CD14-positive monocyte (primary cell): Measurements from ENCODE around the gene LAPTM4A. TPM values are rescaled to one million over a fixed set of nuclear protein-coding genes. Genes with fewer than 3 reads are reported as not detected.

ENCODE experiments used
- DNase-seq, 3 donors: peaks; one replicate each; pipeline ENCODE4 v3.0.0-alpha.2; 2011 to 2022
- H2AFZ ChIP-seq: 2 replicates; pipeline ENCODE4 v1.6.0; 2012; ENCODE audit warnings: mild to moderate bottlenecking, low read depth, low read length, inconsistent platforms; ENCODE audit not compliant: insufficient read depth, poor library complexity, severe bottlenecking
- H3K27ac ChIP-seq, 2 donors: 1 replicate in 1 of 2; 2 replicates in 1 of 2; pipeline ENCODE4 v1.5.1; 2012 to 2013; ENCODE audit warnings: low read length in 2 of 2, control low read depth in 1 of 2, inconsistent platforms in 1 of 2, low read depth in 1 of 2, mild to moderate bottlenecking in 1 of 2
- H3K27me3 ChIP-seq, 2 donors: one replicate each; pipeline versions ENCODE4 v1.6.0 to v1.6.1; 2011 to 2013; ENCODE audit warnings: low read length in 2 of 2; ENCODE audit not compliant: control insufficient read depth in 2 of 2, insufficient read depth in 2 of 2
- H3K36me3 ChIP-seq, 2 donors: replicated peaks in 1 of 2; 1 replicate in 1 of 2; 2 replicates in 1 of 2; pipeline versions ENCODE4 v1.5.1 to v1.6.1; 2012 to 2013; ENCODE audit warnings: low read length in 2 of 2, control low read depth in 1 of 2, inconsistent platforms in 1 of 2, mild to moderate bottlenecking in 1 of 2; ENCODE audit not compliant: insufficient read depth in 2 of 2, control insufficient read depth in 1 of 2
- H3K4me1 ChIP-seq, 2 donors: 1 replicate in 1 of 2; 2 replicates in 1 of 2; pipeline versions ENCODE4 v1.5.1 to v1.6.1; 2012 to 2013; ENCODE audit warnings: low read length in 2 of 2, control low read depth in 1 of 2, inconsistent platforms in 1 of 2, mild to moderate bottlenecking in 1 of 2, moderate library complexity in 1 of 2; ENCODE audit not compliant: insufficient read depth in 2 of 2, control insufficient read depth in 1 of 2
- H3K4me2 ChIP-seq: replicated peaks from 2 replicates; pipeline ENCODE3; 2012; ENCODE audit warnings: low read length, moderate library complexity, mild to moderate bottlenecking; ENCODE audit not compliant: poor library complexity, severe bottlenecking; ENCODE audit errors: extremely low read depth
- H3K4me3 ChIP-seq, 3 experiments: fragments of 200-600 bp in 1 of 3; sonication (generic) in 1 of 3; replicated peaks in 1 of 3; 1 replicate in 2 of 3; 2 replicates in 1 of 3; pipeline ENCODE4 v1.5.1; 2011 to 2013; ENCODE audit warnings: low read length in 3 of 3, mild to moderate bottlenecking in 3 of 3, control low read depth in 2 of 3, low read depth in 2 of 3, inconsistent platforms in 1 of 3, moderate library complexity in 1 of 3
- H3K79me2 ChIP-seq: 2 replicates; pipeline ENCODE4 v1.6.0; 2012; ENCODE audit warnings: mild to moderate bottlenecking, control low read depth, inconsistent platforms, low read length, moderate library complexity; ENCODE audit not compliant: insufficient read depth
- H3K9ac ChIP-seq: 2 replicates; pipeline ENCODE4 v1.6.0; 2017; ENCODE audit warnings: low read length, mild to moderate bottlenecking; ENCODE audit not compliant: insufficient read depth, poor library complexity, severe bottlenecking
- H3K9me3 ChIP-seq, 2 donors: replicated peaks in 1 of 2; 1 replicate in 1 of 2; 2 replicates in 1 of 2; pipeline versions ENCODE4 v1.5.1 to v1.6.1; 2012 to 2013; ENCODE audit warnings: low read length in 2 of 2, control low read depth in 1 of 2; ENCODE audit not compliant: control insufficient read depth in 1 of 2, insufficient read depth in 1 of 2
- H4K20me1 ChIP-seq: 2 replicates; pipeline ENCODE4 v1.6.0; 2012; ENCODE audit warnings: mild to moderate bottlenecking, low read length, control low read depth, moderate library complexity; ENCODE audit not compliant: insufficient read depth
- H3K27ac Mint-ChIP-seq, 7 donors: one replicate each; pipeline ENCODE4 v1.8.0; 2020; ENCODE audit warnings: mild to moderate bottlenecking in 7 of 7, mixed read lengths in 7 of 7, moderate library complexity in 6 of 7, inconsistent platforms in 2 of 7
- H3K27me3 Mint-ChIP-seq, 3 donors: one replicate each; pipeline ENCODE4 v1.8.0; 2021 to 2022; ENCODE audit warnings: low read depth in 3 of 3, mild to moderate bottlenecking in 3 of 3, mixed read lengths in 3 of 3, moderate library complexity in 3 of 3, inconsistent platforms in 1 of 3
- H3K36me3 Mint-ChIP-seq, 2 donors: one replicate each; pipeline ENCODE4 v1.8.0; 2020; ENCODE audit warnings: mixed read lengths in 2 of 2, inconsistent platforms in 1 of 2, mild to moderate bottlenecking in 1 of 2
- H3K4me1 Mint-ChIP-seq: one replicate; pipeline ENCODE4 v1.8.0; 2020; ENCODE audit warnings: mild to moderate bottlenecking, mixed read lengths
- H3K4me3 Mint-ChIP-seq, 2 donors: one replicate each; pipeline ENCODE4 v1.8.0; 2020; ENCODE audit warnings: mild to moderate bottlenecking in 2 of 2, mixed read lengths in 2 of 2, moderate library complexity in 1 of 2
- H3K9me3 Mint-ChIP-seq, 7 donors: one replicate each; pipeline ENCODE4 v1.8.0; 2020 to 2022; ENCODE audit warnings: mixed read lengths in 7 of 7, mild to moderate bottlenecking in 6 of 7, moderate library complexity in 6 of 7, inconsistent platforms in 2 of 7
- CTCF ChIP-seq: fragments of 200-600 bp; IDR thresholded peaks from one replicate; pipeline ENCODE4 v1.8.0; 2022; ENCODE audit warnings: antibody characterized with exemption, mild to moderate bottlenecking
- WGBS: methylation state at CpG from one replicate; pipeline ENCODE4 v1.1.5; 2013; ENCODE audit warnings: missing lambda C conversion rate; ENCODE audit not compliant: insufficient coverage; 5-methylcytosine and 5-hydroxymethylcytosine counted together
- intact Hi-C, 2 donors: fragments of 100-400 bp; cut with micrococcal nuclease; formaldehyde crosslinking; loops; one replicate each; pipeline versions ENCODE4 v1.15.0 to v1.15.1; 2023
- polyA plus RNA-seq, 3 donors: library from polyadenylated mRNA; depleted of rRNA in 1 of 3; unstranded in 2 of 3; stranded (reverse) in 1 of 3; fragments of 300-500 nt in 2 of 3; fragments of >200 nt in 1 of 3; fragmentation: Illumina TruSeq in 2 of 3; gene quantifications; 1 replicate in 2 of 3; 2 replicates in 1 of 3; pipeline ENCODE4 v1.2.3, GENCODE V29; 2012 to 2021

Gene LAPTM4A
- polyA plus RNA-seq, 3 donors: 182 to 442 (median 421) TPM

GRCh38 chr2:20005067-20005627, 46.3 kb downstream of the LAPTM4A start:
- Mint-ChIP-seq H3K9me3 (no peaks in the 10 kb centered on the region), H3K36me3 (no peaks in the 10 kb centered on the region), H3K4me3 (no peak overlapping the region), H3K27me3 (peaks cover 22 to 30% (median 27%) of the 10 kb centered on the region in 3 donors), H3K27ac (no peak overlapping the region), H3K4me1 (no peaks in the 10 kb centered on the region)
- Histone ChIP-seq H3K9ac (no peak overlapping the region), H2AFZ (no peak overlapping the region), H3K4me2 (no peak overlapping the region), H3K27ac (no peak overlapping the region), H3K4me1 (no peaks in the 10 kb centered on the region), H3K36me3 (no peaks in the 10 kb centered on the region), H3K9me3 (no peaks in the 10 kb centered on the region), H4K20me1 (no peaks in the 10 kb centered on the region), H3K27me3 (peaks cover 10 to 16% of the 10 kb centered on the region in 2 donors), H3K79me2 (no peaks in the 10 kb centered on the region), H3K4me3 (no peak overlapping the region)
- WGBS: 100% methylated on average over 2 of the region's 10 CpGs
- no peak for TF ChIP-seq CTCF
- intact Hi-C loops: no loop called here
- no peak for DNase-seq

GRCh38 chr2:20001361-20001863, 50.0 kb downstream of the LAPTM4A start:
- Histone ChIP-seq H2AFZ (no peak overlapping the region), H3K27ac (no peak overlapping the region), H3K79me2 (no peaks in the 10 kb centered on the region), H3K9me3 (no peaks in the 10 kb centered on the region), H3K27me3 (peaks cover 4% of the 10 kb centered on the region in 2 donors), H3K4me3 (no peak overlapping the region), H3K36me3 (no peaks in the 10 kb centered on the region), H4K20me1 (no peaks in the 10 kb centered on the region), H3K4me1 (no peaks in the 10 kb centered on the region), H3K9ac (no peak overlapping the region), H3K4me2 (no peak overlapping the region)
- intact Hi-C loops: no loop called here
- H3K9me3 Mint-ChIP-seq: no peaks in the 10 kb centered on the region
- WGBS: no CpG with 5 or more reads among the region's 2 CpGs
- no peak overlapping the region for H3K4me3 Mint-ChIP-seq
- H3K27me3 Mint-ChIP-seq: peaks cover 2 to 14% (median 6%) of the 10 kb centered on the region in 3 donors
- no peak overlapping the region for H3K27ac Mint-ChIP-seq
- no peaks in the 10 kb centered on the region for H3K4me1 Mint-ChIP-seq
- TF ChIP-seq CTCF: no peak
- no peak for DNase-seq
- H3K36me3 Mint-ChIP-seq: no peaks in the 10 kb centered on the region
